ENCODE data around the gene NTN1. TPM values are rescaled to one million over a fixed set of nuclear protein-coding genes. Genes with fewer than 3 reads are reported as not detected.

The NTN1 gene
- total and polyA plus RNA-seq, 2 of the 13 experiments (the other 11 are each of a cell fraction or from before 2014, with no cell fraction given), result 0.04 to 0.05 TPM

- CTCF ChIA-PET (ENCODE audit: low intra/inter-chr PET ratio, low total read pairs), result no interaction called here
- no peaks in the 10 kb centered on the region for H3K9me3 ChIP-seq (ENCODE audit: low read length)
- H3K4me2 ChIP-seq (ENCODE audit: low read depth, low read length), result no peak overlapping the region
- FAIRE-seq (no peak), ATAC-seq (no peak), DNase-seq (ENCODE audit: low spot score) (no peak)
- H3K9ac ChIP-seq (ENCODE audit: insufficient read depth, low read depth, low read length), result no peak overlapping the region
- H3K4me3 ChIP-seq (replicated peaks in 1 of 3; ENCODE audit: insufficient read depth in 1 of 3, low read depth in 2 of 3, low read length in 3 of 3), result no peak overlapping the region
- no peak overlapping the region for H3K27ac ChIP-seq (ENCODE audit: extremely low read length, insufficient read depth, low read length)
- POLR2A ChIA-PET, result no interaction called here
- in situ Hi-C loops (cut with HindIII; ENCODE audit: extremely low pct_ligation_motif_present, low pct_unique_long_range_greater_than_20kb), result no loop called here
- no TSS peak for BruUV-seq (replicated peaks)
- intact Hi-C loops (cut with micrococcal nuclease; ENCODE audit: unreplicated experiment), result no loop called here
- peaks cover 1 to 47% of the 10 kb centered on the region in 2 experiments; a peak in 3 of 5 replicates for H3K27me3 ChIP-seq (ENCODE audit: control insufficient read depth in 1 of 2, insufficient read depth in 2 of 2, low read length in 2 of 2)
- no peaks in the 10 kb centered on the region for H4K20me1 ChIP-seq (ENCODE audit: insufficient read depth, low read length)
- H3K36me3 ChIP-seq (replicated peaks in 1 of 2; ENCODE audit: control insufficient read depth in 1 of 2, insufficient read depth in 2 of 2, low read length in 2 of 2), result no peaks in the 10 kb centered on the region
- no peak overlapping the region for H2AFZ ChIP-seq (ENCODE audit: low read length)
- H3K79me2 ChIP-seq (ENCODE audit: insufficient read depth, low read length), result no peaks in the 10 kb centered on the region
- WGBS (ENCODE audit: low lambda C conversion rate), result 28% methylated on average over 15 of the region's 15 CpGs
- no peak for TF ChIP-seq BCLAF1 (IDR thresholded peaks at IDR 0.05)
- TF ChIP-seq, protein P1, sequence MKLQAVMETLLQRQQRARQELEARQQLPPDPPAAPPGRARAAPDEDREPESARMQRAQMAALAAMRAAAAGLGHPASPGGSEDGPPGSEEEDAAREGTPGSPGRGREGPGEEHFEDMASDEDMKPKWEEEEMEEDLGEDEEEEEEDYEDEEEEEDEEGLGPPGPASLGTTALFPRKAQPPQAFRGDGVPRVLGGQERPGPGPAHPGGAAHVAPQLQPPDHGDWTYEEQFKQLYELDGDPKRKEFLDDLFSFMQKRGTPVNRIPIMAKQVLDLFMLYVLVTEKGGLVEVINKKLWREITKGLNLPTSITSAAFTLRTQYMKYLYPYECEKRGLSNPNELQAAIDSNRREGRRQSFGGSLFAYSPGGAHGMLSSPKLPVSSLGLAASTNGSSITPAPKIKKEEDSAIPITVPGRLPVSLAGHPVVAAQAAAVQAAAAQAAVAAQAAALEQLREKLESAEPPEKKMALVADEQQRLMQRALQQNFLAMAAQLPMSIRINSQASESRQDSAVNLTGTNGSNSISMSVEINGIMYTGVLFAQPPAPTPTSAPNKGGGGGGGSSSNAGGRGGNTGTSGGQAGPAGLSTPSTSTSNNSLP (IDR thresholded peaks at IDR 0.05; ENCODE audit: low read depth, low read length), result no peak
- TF ChIP-seq ATAD3A (CRISPR knock-in tag; IDR thresholded peaks at IDR 0.05), result no peak
- no peak for TF ChIP-seq ZNF790 (CRISPR knock-in tag; IDR thresholded peaks at IDR 0.05; ENCODE audit: borderline replicate concordance)
- TF ChIP-seq HNRNPH1 (optimal IDR thresholded peaks at IDR 0.05; ENCODE audit: low read depth, low read length), result no peak
- no peak for TF ChIP-seq ZNF354B (CRISPR knock-in tag; IDR thresholded peaks at IDR 0.05)
- TF ChIP-seq SMYD3 (CRISPR knock-in tag; IDR thresholded peaks at IDR 0.05), result no peak
- TF ChIP-seq KMT2A (CRISPR knock-in tag; IDR thresholded peaks at IDR 0.05), result no peak
- no peaks in the 10 kb centered on the region for H3K4me1 ChIP-seq (ENCODE audit: insufficient read depth, low read length)
Measured at GRCh38 chr17:9121186-9121820, 100.0 kb downstream of the NTN1 start.

All from HepG2 (cell line).